ENCODE data around the gene BICDL2.
A peak's percentile ranks its signal among the peaks of the same experiment; 100 is the strongest.
"Not testable (repeated sequence)": the region's sequence is repeated elsewhere in the genome, so short reads cannot be mapped to it uniquely, and the experiment has no call there.

BICDL2 gene

DNA sequence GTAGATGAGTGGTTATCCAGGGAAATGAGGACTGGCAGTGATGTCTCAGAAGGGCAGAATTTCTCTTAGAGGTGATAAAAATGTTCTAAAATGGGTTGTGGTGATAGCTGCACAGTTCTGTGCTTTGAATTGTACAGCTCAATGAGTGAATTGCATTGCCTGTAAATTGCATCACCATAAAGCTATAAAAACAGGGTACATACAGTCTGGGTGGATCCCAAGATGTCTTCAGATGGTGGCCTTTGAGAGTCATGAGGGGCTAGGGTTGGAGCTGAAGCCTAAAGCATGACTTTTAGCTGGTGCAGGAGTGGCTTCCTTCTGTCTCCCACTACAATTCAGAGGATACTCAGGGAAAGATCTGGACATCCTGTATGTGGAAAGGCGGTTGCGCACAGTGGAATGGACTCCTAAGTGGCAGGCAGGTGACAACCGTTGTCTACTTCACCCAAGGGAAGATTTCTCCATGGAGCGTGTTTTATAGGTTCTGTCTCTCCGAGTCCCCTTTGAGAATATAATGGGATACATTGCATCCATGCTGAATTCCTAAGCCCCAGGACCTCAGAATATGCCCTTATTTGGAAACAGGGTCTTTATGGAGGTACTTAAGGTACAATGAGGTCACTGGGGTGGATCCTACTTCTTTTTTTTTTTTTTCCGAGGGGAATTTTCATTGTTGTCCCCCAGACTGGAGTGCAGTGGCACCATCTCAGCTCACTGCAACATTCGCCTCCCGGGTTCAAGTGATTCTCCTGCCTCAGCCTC, 27.1 kb upstream of the BICDL2 start:
- no peak for DNase-seq

DNA sequence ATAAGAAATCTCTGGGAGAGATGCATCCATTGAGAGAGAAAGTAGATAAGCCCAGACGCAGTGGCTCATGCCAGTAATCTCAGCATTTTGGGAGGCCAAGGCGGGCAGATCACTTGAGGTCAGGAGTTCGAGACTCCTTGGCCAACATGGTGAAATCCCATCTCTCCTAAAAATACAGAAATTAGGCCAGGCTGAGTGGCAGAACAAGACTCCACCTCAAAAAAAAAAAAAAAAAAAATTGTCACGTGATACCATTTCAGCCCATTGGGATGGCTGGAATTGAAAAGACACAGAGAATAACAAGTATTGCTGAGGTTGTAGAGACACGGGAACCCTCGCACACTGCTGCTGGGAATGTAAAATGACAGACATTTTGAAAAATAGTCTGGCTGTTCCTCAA, 25.8 kb upstream of the BICDL2 start:
- DNase-seq, result no peak

DNA sequence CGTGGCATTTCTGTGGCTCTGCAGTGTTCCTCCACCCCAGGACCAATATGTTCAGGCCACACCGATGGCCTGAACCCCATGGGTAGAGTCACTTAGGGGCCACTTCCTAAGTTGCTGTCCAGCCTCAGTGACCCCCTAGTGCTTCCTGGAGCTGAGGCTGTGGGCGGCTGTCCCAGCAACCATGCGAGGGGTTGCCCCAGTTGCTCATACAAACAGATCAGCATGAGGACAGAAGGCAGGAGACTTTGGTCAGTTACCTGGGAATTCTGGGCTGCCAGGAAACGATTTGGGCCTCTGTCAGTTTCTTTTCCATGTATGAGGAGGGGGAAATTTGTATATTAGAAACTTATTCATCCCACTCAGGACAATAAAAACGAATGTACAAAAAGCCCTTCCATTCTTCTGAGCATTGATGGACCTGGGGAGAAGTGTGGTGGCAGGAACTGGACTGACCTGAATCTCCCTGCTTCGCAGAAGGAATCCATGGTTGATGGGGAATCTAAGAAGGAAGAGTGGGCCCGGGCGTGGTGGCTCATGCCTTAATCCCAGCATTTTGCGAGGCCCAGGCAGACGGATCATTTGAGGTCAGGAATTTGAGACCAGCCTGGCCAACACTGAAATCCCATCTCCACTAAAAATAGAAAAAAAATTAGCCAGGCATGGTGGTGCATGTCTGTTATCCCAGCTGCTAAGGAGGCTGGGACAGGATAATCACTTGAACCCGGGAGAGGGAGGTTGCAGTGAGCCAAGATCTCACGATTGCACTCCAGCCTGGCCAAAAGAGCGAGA, 23.8 kb upstream of the BICDL2 start:
- DNase-seq, result no peak

DNA sequence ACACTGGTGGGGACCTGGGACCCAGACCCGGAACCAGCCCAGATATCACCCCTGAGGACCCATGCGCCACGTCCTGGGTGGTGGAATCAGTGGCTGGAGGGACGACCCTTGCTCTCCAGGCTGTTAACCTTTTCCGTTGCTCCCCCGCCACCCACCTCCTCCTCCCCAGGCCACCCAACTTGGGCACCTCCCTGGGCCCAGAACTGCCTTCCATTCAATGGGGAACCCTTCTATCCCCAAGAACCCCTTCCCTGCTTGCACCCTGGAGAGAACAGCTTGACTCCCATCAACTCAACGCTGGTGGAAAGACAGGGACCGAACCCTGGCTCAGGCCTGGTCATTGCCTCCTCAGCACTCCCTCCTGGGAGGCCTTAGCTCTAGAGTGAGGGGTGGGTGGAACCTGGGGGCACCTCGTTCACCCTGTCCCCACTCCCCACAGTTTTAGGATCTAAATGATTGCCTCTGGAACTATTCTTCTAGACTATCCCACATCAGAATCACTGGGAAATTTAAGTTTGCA, 23.0 kb upstream of the BICDL2 start:
- DNase-seq, result no peak

- peak; percentile 4 for DNase-seq
These were observed 22.4 kb upstream of the BICDL2 start for GRCh38 chr16:3059041-3059722.

- DNase-seq, result no peak
These were observed 21.6 kb upstream of the BICDL2 start for GRCh38 chr16:3058139-3059030.

DNA sequence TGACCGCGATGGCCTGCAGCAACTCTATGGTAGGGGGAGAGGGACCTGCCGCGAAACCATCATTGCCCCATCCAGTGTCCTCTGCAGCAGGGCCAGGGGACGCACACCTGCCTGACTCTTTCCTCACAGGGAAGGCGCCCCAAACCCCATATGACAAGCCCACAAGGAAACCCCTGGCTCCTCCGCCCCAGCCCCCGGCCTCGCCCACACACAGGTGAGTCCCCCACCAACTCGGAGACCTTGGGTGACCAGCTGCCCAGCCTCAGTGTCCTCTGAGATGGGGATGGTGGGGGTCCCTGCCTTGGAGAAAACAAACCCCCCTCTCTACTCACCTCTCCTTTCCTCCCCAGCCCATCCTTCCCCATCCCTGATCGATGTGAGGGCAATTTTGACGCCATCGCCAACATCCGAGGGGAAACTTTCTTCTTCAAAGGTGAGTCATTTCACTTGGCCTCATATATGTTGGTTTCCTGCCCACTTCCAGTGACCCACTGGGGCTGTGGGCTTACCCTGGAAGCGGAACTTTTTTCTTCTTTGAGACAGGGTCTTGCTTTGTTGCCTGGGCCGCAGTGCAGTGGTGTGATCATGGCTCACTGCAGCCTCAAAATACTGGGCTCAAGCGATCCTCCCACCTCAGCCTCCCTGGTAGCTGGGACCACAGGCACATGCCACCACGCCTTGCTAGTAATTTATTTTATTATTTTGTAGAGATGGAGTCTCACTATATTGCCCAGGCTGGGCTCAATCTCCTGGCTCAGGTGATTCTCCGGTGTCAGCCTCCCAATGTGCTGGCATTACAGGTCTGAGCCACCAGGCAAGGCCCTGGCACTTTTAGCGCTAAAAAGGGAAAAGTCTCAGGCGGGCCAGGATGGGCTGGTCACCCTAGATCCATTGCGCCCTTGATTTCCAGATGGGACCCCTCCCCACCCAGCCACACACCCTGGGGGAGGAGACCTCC, 20.7 kb upstream of the BICDL2 start:
- DNase-seq, result no peak

GRCh38 chr16:3056336-3057180, 19.8 kb upstream of the BICDL2 start:
- DNase-seq, result no peak

- DNase-seq, result not testable (repeated sequence)
These were observed 19.0 kb upstream of the BICDL2 start for GRCh38 chr16:3055734-3056115.

GRCh38 chr16:3054965-3055733, 18.4 kb upstream of the BICDL2 start:
- DNase-seq, result no peak

GRCh38 chr16:3053330-3053710, 16.6 kb upstream of the BICDL2 start:
- not testable (repeated sequence) for DNase-seq

DNA sequence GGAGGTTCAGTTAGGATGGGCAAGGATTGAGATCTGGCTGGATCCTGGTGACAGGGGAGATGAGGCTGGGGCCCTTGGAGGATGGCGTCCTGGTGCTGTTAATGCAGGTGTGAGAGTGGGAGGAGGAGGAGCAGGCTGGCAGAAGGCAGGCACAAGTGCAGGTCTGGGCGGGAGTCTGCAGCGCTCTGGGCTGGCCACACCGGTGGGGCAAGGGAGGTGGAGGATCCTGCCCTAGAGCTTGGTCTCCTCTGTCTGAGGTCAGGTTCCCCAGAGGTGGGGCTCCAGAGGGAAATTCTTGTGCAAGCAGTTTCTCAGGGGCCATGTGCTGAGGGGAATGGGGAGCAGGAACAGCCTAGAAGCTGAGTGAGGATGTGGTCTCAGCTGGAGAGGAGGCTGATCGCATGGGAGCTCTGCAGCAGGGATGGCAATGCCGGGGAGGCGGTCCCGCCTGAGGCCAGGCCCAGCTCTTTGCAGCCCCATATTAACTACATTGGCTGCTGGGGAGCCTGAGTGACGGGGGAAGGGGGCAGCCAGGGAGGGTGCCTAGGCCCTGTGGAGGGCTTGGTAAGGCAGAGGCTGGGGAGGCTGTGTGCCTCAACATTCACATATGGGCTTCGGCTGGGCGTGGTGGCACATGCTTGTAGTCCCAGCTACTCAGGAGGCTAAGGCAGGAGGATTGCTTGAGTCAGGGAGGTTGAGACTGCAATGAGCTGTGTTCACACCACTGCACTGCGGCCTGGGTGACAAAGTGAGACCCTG, 16.0 kb upstream of the BICDL2 start:
- DNase-seq, result not testable (repeated sequence)

- no peak for DNase-seq
These were observed 14.8 kb upstream of the BICDL2 start for GRCh38 chr16:3051494-3051893.

- no peak for DNase-seq
These were observed 14.3 kb upstream of the BICDL2 start for GRCh38 chr16:3051009-3051408.

- no peak for DNase-seq
These were observed 13.7 kb upstream of the BICDL2 start for GRCh38 chr16:3050487-3050886.

- no peak for DNase-seq
These were observed 13.3 kb upstream of the BICDL2 start for GRCh38 chr16:3049921-3050481.

DNA sequence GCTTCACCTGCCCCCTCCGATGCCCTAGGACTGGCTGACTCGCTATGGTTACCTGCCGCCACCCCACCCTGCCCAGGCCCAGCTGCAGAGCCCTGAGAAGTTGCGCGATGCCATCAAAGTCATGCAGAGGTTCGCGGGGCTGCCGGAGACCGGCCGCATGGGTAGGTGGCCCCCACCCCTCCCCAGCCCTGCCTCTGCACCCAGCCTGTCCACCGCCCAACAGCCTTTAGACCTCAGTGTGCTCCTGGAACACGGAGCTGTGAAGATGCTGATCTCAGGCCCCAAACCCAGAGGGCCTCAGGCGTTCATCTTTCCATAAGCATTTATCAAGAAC, 10.6 kb upstream of the BICDL2 start:
- DNase-seq, result no peak

DNA sequence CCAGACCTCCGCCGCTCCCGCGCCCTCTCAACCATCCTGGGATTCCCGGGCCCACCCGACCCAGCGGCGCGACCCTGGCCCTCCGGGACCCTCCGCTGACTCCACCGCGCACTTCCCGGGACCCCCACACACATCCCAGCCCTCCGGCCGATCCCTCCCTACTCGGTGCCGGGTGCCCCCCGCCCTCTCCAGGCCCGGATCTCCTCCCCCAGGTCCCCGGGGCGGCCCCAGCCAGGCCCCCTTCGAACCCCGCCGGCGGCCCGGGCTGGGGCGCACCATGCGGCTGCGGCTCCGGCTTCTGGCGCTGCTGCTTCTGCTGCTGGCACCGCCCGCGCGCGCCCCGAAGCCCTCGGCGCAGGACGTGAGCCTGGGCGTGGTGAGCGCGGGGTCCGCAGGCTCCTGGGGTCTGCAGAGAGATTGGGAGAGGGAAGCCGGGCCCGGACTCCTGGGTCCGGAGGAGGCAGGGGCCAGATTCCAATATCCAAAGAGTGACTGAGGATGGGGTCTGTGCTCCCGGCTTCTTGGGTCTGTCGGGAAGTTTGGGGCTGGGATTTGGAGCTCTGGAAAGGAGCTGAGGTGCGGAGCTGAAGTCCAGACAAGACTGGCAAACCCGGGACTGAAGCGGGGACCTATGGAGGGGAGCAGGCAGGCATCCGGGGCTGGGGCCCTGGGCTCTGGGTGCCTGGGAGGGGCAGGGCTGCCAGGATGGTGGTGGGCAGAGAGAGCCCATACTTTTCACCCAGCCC, 10.1 kb upstream of the BICDL2 start:
- no peak for DNase-seq

Data from NCI-H748 treated with DMSO at 0.1 percent for 48 hours (cell line).